IPS-15b (cell line): Measurements from ENCODE around the gene CAMK2N1.

Experiments
- H3K27me3 ChIP-seq: one replicate; pipeline ENCODE4 v1.6.1; 2013; ENCODE audit warnings: low read length; ENCODE audit not compliant: control insufficient read depth, insufficient read depth
- H3K36me3 ChIP-seq: one replicate; pipeline ENCODE4 v1.6.1; 2013; ENCODE audit warnings: low read length; ENCODE audit not compliant: control insufficient read depth, insufficient read depth
- H3K4me1 ChIP-seq: one replicate; pipeline ENCODE4 v1.6.1; 2013; ENCODE audit warnings: mild to moderate bottlenecking, low read length; ENCODE audit not compliant: control insufficient read depth, insufficient read depth
- H3K4me3 ChIP-seq: one replicate; pipeline ENCODE4 v1.5.1; 2013; ENCODE audit warnings: low read depth, low read length
- H3K9ac ChIP-seq: one replicate; pipeline ENCODE4 v1.6.1; 2013; ENCODE audit warnings: low read depth, mild to moderate bottlenecking, low read length
- H3K9me3 ChIP-seq: one replicate; pipeline ENCODE4 v1.6.1; 2013; ENCODE audit warnings: mild to moderate bottlenecking, low read length; ENCODE audit not compliant: control insufficient read depth, insufficient read depth

CAMK2N1 gene

DNA sequence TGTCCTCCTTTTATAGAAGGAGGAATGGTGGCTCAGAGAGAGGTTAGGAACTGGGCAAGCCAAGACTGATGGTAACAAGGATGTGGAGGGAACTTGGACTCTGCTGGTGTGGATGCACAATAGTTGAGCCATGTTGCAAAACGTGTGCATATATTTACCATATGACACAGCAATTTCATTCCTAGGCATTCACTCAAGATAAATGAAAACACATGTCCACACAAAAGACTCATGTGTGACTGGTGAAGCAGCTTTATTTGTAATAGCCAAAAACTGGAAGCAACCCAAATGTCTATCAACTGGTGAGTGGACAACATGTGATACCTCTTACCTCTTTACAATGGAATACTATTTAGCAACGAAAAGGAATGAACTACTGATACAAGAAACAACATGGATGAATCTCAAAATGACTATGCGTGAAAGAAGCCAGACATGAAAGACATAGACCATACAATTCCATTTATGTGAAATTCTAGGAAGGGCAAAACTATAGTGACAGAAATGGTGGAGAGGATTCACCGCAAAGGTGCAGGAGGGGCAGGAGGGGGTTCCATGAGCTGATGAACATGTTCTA lies 36.2 kb downstream of the CAMK2N1 start:
- no peak overlapping the region for H3K4me3 ChIP-seq
- no peak overlapping the region for H3K9ac ChIP-seq
- H3K9me3 ChIP-seq = no peaks in the 10 kb centered on the region
- peaks cover 3% of the 10 kb centered on the region for H3K4me1 ChIP-seq
- H3K36me3 ChIP-seq = no peaks in the 10 kb centered on the region
- no peaks in the 10 kb centered on the region for H3K27me3 ChIP-seq

GRCh38 chr1:20448671-20449071 lies 37.3 kb downstream of the CAMK2N1 start:
- H3K27me3 ChIP-seq = no peaks in the 10 kb centered on the region
- H3K9ac ChIP-seq = no peak overlapping the region
- H3K36me3 ChIP-seq = no peaks in the 10 kb centered on the region
- peaks cover 5% of the 10 kb centered on the region for H3K4me1 ChIP-seq
- no peak overlapping the region for H3K4me3 ChIP-seq
- H3K9me3 ChIP-seq = no peaks in the 10 kb centered on the region

- H3K36me3 ChIP-seq = no peaks in the 10 kb centered on the region
- H3K9me3 ChIP-seq = no peaks in the 10 kb centered on the region
- no peaks in the 10 kb centered on the region for H3K27me3 ChIP-seq
Measured at GRCh38 chr1:20447794-20448193, 38.2 kb downstream of the CAMK2N1 start.

GRCh38 chr1:20446796-20447195 lies 39.2 kb downstream of the CAMK2N1 start:
- Histone ChIP-seq H3K27me3 (no peaks in the 10 kb centered on the region), H3K4me1 (peaks cover 5% of the 10 kb centered on the region)

More at GRCh38 chr1:20447794-20448193, 38.2 kb downstream of the CAMK2N1 start:
- Histone ChIP-seq H3K9ac (no peak overlapping the region), H3K4me3 (no peak overlapping the region), H3K4me1 (peaks cover 5% of the 10 kb centered on the region)

DNA sequence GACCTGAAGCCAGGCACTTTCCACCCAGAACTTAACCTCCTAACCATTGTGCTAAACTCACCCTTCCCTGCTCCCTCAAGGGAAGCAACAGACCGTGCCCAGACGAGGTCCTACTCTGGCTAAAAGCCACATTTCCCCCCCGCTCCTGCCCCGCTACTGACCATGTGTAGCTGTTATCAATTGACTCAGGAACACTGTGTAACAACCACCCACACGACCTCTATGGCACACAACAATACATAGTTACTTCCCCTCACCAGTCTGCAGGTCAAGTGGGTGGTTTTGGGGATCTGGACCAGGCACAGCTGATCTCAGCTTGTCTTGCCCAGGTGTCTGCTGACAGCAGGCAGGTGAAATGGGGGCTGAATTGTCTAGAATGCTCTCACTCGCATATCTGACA lies 40.1 kb downstream of the CAMK2N1 start:
- Histone ChIP-seq H3K36me3 (no peaks in the 10 kb centered on the region), H3K9ac (no peak overlapping the region), H3K4me3 (no peak overlapping the region), H3K27me3 (no peaks in the 10 kb centered on the region), H3K4me1 (peaks cover 5% of the 10 kb centered on the region), H3K9me3 (no peaks in the 10 kb centered on the region)

More at GRCh38 chr1:20446796-20447195, 39.2 kb downstream of the CAMK2N1 start:
- Histone ChIP-seq H3K9me3 (no peaks in the 10 kb centered on the region), H3K4me3 (no peak overlapping the region), H3K9ac (no peak overlapping the region), H3K36me3 (no peaks in the 10 kb centered on the region)

- Histone ChIP-seq H3K4me1 (peaks cover 5% of the 10 kb centered on the region), H3K36me3 (no peaks in the 10 kb centered on the region), H3K27me3 (peaks cover 2% of the 10 kb centered on the region), H3K4me3 (no peak overlapping the region), H3K9ac (no peak overlapping the region), H3K9me3 (no peaks in the 10 kb centered on the region)
Measured at GRCh38 chr1:20443703-20444586, 42.1 kb downstream of the CAMK2N1 start.

- Histone ChIP-seq H3K36me3 (no peaks in the 10 kb centered on the region), H3K9ac (no peak overlapping the region), H3K4me3 (no peak overlapping the region), H3K4me1 (peaks cover 3% of the 10 kb centered on the region), H3K27me3 (peaks cover 6% of the 10 kb centered on the region), H3K9me3 (no peaks in the 10 kb centered on the region)
Measured at GRCh38 chr1:20442920-20443625, 42.9 kb downstream of the CAMK2N1 start.

GRCh38 chr1:20440785-20441200 lies 45.2 kb downstream of the CAMK2N1 start:
- Histone ChIP-seq H3K36me3 (no peaks in the 10 kb centered on the region), H3K9me3 (no peaks in the 10 kb centered on the region), H3K9ac (no peak overlapping the region), H3K27me3 (peaks cover 17% of the 10 kb centered on the region), H3K4me3 (peak overlapping the region; percentile 20), H3K4me1 (peaks cover 3% of the 10 kb centered on the region)

DNA sequence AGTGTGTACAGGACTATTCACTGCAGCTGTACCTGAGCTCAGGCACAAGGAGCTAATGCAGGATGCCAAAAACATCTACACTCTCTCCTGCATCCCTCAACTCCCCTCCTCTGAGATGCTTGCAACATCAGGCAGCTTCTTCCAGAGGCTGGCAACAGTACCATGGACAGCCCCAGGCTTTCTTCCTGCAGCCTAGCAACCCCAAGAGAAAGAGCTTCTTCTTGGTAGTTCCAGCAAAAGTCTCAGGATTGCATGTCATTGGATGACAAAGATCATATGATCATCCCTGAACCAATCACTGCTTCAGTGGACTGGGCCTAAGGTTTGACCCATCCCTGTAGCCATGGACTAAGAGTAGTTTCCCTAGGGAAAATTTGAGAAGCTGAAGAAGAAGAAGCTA lies 46.7 kb downstream of the CAMK2N1 start:
- Histone ChIP-seq H3K9me3 (no peaks in the 10 kb centered on the region), H3K27me3 (peaks cover 23% of the 10 kb centered on the region), H3K9ac (no peak overlapping the region), H3K4me1 (peaks cover 3% of the 10 kb centered on the region), H3K36me3 (no peaks in the 10 kb centered on the region), H3K4me3 (no peak overlapping the region)

DNA sequence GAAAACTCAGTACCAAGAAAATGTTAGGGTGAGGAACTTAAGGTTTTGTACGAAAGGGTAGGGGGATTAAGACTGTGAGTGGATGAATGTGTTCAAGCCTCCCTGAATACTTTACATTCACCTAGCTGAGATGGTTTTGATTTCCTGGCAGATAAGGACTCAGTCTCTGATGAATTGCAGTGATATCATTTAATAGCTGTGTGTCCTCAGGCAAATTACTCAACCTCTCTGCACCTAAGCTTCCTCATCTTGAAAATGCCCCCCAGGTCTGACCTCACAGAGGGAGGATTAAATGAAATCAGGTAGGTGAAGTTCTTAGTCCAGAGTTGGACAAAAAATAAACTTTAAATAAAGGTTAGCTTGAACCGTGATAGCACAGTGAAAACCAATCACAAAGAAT lies 48.4 kb downstream of the CAMK2N1 start:
- no peak overlapping the region for H3K4me3 ChIP-seq
- H3K9ac ChIP-seq = no peak overlapping the region
- peaks cover 23% of the 10 kb centered on the region for H3K27me3 ChIP-seq
- no peaks in the 10 kb centered on the region for H3K9me3 ChIP-seq
- H3K36me3 ChIP-seq = no peaks in the 10 kb centered on the region
- H3K4me1 ChIP-seq = no peaks in the 10 kb centered on the region

DNA sequence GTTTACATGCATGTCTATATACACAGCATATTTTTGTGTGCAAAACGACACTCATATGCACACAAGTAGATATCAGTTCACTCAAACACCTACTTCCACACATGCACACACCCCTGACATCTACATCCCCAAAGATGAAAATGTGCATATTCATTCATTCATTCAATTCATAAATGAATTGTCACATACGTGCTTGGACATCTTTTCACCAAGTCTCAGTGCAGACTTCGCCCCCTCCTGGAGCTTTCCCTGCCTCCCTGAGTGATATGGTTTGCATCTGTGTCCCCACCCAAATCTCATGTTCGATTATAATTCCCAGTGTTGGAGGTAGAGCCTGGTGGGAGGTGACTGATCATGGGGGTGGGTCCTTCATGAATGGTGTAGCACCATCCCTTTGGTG lies 53.1 kb downstream of the CAMK2N1 start:
- Histone ChIP-seq H3K9me3 (no peaks in the 10 kb centered on the region), H3K9ac (no peak overlapping the region), H3K36me3 (no peaks in the 10 kb centered on the region), H3K4me3 (no peak overlapping the region), H3K27me3 (peaks cover 30% of the 10 kb centered on the region), H3K4me1 (peaks cover 6% of the 10 kb centered on the region)
